Gastrocnemius medialis (tissue), 4 donors: ENCODE data around the gene MIB1.

ENCODE experiments used
- POLR2A ChIP-seq, 2 donors: fragments of 450-650 bp; IDR thresholded peaks; one replicate each; pipeline ENCODE4 v1.6.1; 2017; ENCODE audit warnings: antibody characterized with exemption in 2 of 2, mild to moderate bottlenecking in 2 of 2, moderate library complexity in 2 of 2
- TF ChIP-seq, protein P1 (sequence below), 5 experiments: fragments of 450-650 bp in 3 of 5; fragments of 200-600 bp in 2 of 5; sonication (generic) in 2 of 5; IDR thresholded peaks in 4 of 5; conservative IDR thresholded peaks in 1 of 5; 1 replicate in 4 of 5; 2 replicates in 1 of 5; pipeline ENCODE4 v1.5.1; 2016 to 2019; ENCODE audit warnings: antibody characterized with exemption in 5 of 5, mild to moderate bottlenecking in 3 of 5, moderate library complexity in 3 of 5

DNA sequence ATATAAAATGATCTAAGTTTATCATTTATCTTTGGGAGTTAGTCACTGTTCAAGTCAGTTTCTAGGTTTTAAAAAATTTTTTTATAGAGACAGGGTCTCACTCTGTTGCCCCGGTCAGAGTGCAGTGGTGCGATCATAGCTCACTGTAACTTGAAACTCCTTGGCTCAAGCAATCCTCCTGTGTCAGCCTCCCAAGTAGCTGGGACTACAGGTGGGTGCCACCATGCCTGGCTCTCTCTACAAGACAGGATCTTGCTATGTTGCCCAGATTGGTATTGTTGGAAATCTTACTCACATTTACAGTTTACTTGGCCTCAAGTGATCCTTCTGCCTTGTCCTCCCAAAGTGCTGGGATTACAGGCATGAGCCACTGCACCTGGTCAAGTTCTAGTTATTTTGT is 74.5 kb downstream of the MIB1 start:
- TF ChIP-seq, protein P1, sequence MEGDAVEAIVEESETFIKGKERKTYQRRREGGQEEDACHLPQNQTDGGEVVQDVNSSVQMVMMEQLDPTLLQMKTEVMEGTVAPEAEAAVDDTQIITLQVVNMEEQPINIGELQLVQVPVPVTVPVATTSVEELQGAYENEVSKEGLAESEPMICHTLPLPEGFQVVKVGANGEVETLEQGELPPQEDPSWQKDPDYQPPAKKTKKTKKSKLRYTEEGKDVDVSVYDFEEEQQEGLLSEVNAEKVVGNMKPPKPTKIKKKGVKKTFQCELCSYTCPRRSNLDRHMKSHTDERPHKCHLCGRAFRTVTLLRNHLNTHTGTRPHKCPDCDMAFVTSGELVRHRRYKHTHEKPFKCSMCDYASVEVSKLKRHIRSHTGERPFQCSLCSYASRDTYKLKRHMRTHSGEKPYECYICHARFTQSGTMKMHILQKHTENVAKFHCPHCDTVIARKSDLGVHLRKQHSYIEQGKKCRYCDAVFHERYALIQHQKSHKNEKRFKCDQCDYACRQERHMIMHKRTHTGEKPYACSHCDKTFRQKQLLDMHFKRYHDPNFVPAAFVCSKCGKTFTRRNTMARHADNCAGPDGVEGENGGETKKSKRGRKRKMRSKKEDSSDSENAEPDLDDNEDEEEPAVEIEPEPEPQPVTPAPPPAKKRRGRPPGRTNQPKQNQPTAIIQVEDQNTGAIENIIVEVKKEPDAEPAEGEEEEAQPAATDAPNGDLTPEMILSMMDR (IDR thresholded peaks at IDR 0.05 in 4 of 5, conservative IDR thresholded peaks at IDR 0.05 in 1 of 5): no peak
- no peak for TF ChIP-seq POLR2A (IDR thresholded peaks at IDR 0.05)
